Activated CD8-positive, alpha-beta memory T cell treated with anti-CD3 and anti-CD28 coated beads, Interleukin-2, amount 50 U/mL, for 24 hours (primary cell): ENCODE data around the gene LYPD8.
"Not testable (repeated sequence)": the region's sequence is repeated elsewhere in the genome, so short reads cannot be mapped to it uniquely, and the experiment has no call there.

Experiments used
- DNase-seq: peaks from one replicate; pipeline ENCODE4 v3.0.0-alpha.2; 2020; ENCODE audit errors: extremely low read depth

Gene LYPD8

GRCh38 chr1:248755517-248755916 lies at the start of gene LYPD8:
Gene LYPD8 (minus strand): TSS chr1:248755759. CDS start chr1:248751081, 4,678 bp downstream.
- no peak for DNase-seq

- DNase-seq = no peak
Observed at GRCh38 chr1:248804771-248805681, 49.5 kb upstream of the LYPD8 start.

GRCh38 chr1:248803501-248803900 lies 47.9 kb upstream of the LYPD8 start:
- not testable (repeated sequence) for DNase-seq

GRCh38 chr1:248802454-248802853 lies 46.9 kb upstream of the LYPD8 start:
- DNase-seq = no peak

- DNase-seq = no peak
Observed at GRCh38 chr1:248800459-248800858, 44.9 kb upstream of the LYPD8 start.

GRCh38 chr1:248798791-248799190 lies 43.2 kb upstream of the LYPD8 start:
- no peak for DNase-seq

GRCh38 chr1:248794663-248795062 lies 39.1 kb upstream of the LYPD8 start:
- DNase-seq = not testable (repeated sequence)

GRCh38 chr1:248793592-248793991 lies 38.0 kb upstream of the LYPD8 start:
- DNase-seq = no peak

GRCh38 chr1:248792342-248792741 lies 36.8 kb upstream of the LYPD8 start:
- DNase-seq = no peak

- DNase-seq = no peak
Observed at GRCh38 chr1:248791010-248791409, 35.5 kb upstream of the LYPD8 start.

GRCh38 chr1:248790456-248790855 lies 34.9 kb upstream of the LYPD8 start:
- DNase-seq = no peak

GRCh38 chr1:248789337-248789736 lies 33.8 kb upstream of the LYPD8 start:
- DNase-seq = not testable (repeated sequence)

- no peak for DNase-seq
Observed at GRCh38 chr1:248788327-248788726, 32.8 kb upstream of the LYPD8 start.

GRCh38 chr1:248787430-248787829 lies 31.9 kb upstream of the LYPD8 start:
- DNase-seq = no peak

- no peak for DNase-seq
Observed at GRCh38 chr1:248786156-248786555, 30.6 kb upstream of the LYPD8 start.

GRCh38 chr1:248783367-248783766 lies 27.8 kb upstream of the LYPD8 start:
- DNase-seq = no peak

- DNase-seq = no peak
Observed at GRCh38 chr1:248782416-248783141, 27.0 kb upstream of the LYPD8 start.

GRCh38 chr1:248779350-248779749 lies 23.8 kb upstream of the LYPD8 start:
- DNase-seq = no peak

GRCh38 chr1:248778906-248779305 lies 23.3 kb upstream of the LYPD8 start:
- DNase-seq = no peak

GRCh38 chr1:248776991-248777390 lies 21.4 kb upstream of the LYPD8 start:
- no peak for DNase-seq

- DNase-seq = no peak
Observed at GRCh38 chr1:248775441-248775840, 19.9 kb upstream of the LYPD8 start.

GRCh38 chr1:248759644-248760043 lies 4.1 kb upstream of the LYPD8 start:
- no peak for DNase-seq

- no peak for DNase-seq
Observed at GRCh38 chr1:248758352-248758751, 2.8 kb upstream of the LYPD8 start.
